ENCODE measurements around the gene RBM5.

GRCh38 chr3:50167069-50167840 is 78.5 kb downstream of the RBM5 start:
- TF ChIP-seq ZFX (IDR thresholded peaks at IDR 0.05; ENCODE audit: borderline replicate concordance), result no peak
- TF ChIP-seq CTCF (IDR thresholded peaks at IDR 0.05), result no peak

Data from 22Rv1 (cell line).